OCI-LY3 (cell line): ENCODE results near the gene CHCHD1.

ENCODE experiments used
- H2AFZ ChIP-seq: fragments of 200-600, 300-600 bp; shearing (Covaris generic); 2 replicates; pipeline ENCODE4 v1.6.0; 2014; ENCODE audit warnings: antibody characterized with exemption, low read depth, low read length
- H3K27ac ChIP-seq: fragments of 200-600, 300-600 bp; sonication (generic); 2 replicates; pipeline ENCODE4 v1.5.1; 2014; ENCODE audit warnings: mild to moderate bottlenecking, low read length, moderate library complexity, mixed read lengths
- H3K27me3 ChIP-seq: fragments of 200-600, 300-600 bp; sonication (generic); 2 replicates; pipeline ENCODE4 v1.6.1; 2014; ENCODE audit warnings: low read depth, low read length, mixed read lengths
- H3K36me3 ChIP-seq: fragments of 200-600, 300-600 bp; sonication (generic); replicated peaks from 2 replicates; pipeline ENCODE3; 2014; ENCODE audit warnings: low read depth, low read length, mixed read lengths
- H3K4me1 ChIP-seq: fragments of 300-600, 200-600 bp; sonication (generic); 2 replicates; pipeline ENCODE4 v1.6.1; 2014; ENCODE audit warnings: low read length, mixed read lengths
- H3K4me2 ChIP-seq: fragments of 200-600, 300-600 bp; sonication (generic); 2 replicates; pipeline ENCODE4 v1.6.1; 2014; ENCODE audit warnings: low read length, mixed read lengths
- H3K4me3 ChIP-seq: fragments of 300-600, 200-600 bp; sonication (generic); 2 replicates; pipeline ENCODE4 v1.5.1; 2014; ENCODE audit warnings: antibody characterized with exemption, mild to moderate bottlenecking, low read length, moderate library complexity
- H3K79me2 ChIP-seq: fragments of 300-600, 200-600 bp; shearing (Covaris generic); 2 replicates; pipeline ENCODE4 v1.6.1; 2014; ENCODE audit warnings: mild to moderate bottlenecking, low read length, mixed read lengths
- H3K9ac ChIP-seq: fragments of 300-600, 200-600 bp; shearing (Covaris generic); 2 replicates; pipeline ENCODE4 v1.6.0; 2014; ENCODE audit warnings: mild to moderate bottlenecking, low read length, moderate library complexity
- H3K9me3 ChIP-seq: fragments of 200-600, 300-600 bp; shearing (Covaris generic); 2 replicates; pipeline ENCODE4 v1.6.1; 2014; ENCODE audit warnings: low read length, mixed read lengths; ENCODE audit not compliant: insufficient read depth
- H4K20me1 ChIP-seq: fragments of 200-600, 300-600 bp; sonication (generic); 2 replicates; pipeline ENCODE4 v1.6.1; 2016; ENCODE audit warnings: low read length, mixed read lengths; ENCODE audit not compliant: insufficient read depth
- EZH2phosphoT487 ChIP-seq: fragments of 200-600 bp; shearing (Covaris generic); IDR thresholded peaks from 2 replicates; pipeline ENCODE4 v1.6.1; 2018; ENCODE audit warnings: antibody characterized with exemption, mixed run types, low read depth
- TF ChIP-seq, protein P1 (sequence below): fragments of 200-600, 300-600 bp; sonication (generic); IDR thresholded peaks from 2 replicates; pipeline ENCODE4 v1.5.1; 2014; ENCODE audit warnings: antibody characterized with exemption, low read length, low read depth

CHCHD1 gene

DNA sequence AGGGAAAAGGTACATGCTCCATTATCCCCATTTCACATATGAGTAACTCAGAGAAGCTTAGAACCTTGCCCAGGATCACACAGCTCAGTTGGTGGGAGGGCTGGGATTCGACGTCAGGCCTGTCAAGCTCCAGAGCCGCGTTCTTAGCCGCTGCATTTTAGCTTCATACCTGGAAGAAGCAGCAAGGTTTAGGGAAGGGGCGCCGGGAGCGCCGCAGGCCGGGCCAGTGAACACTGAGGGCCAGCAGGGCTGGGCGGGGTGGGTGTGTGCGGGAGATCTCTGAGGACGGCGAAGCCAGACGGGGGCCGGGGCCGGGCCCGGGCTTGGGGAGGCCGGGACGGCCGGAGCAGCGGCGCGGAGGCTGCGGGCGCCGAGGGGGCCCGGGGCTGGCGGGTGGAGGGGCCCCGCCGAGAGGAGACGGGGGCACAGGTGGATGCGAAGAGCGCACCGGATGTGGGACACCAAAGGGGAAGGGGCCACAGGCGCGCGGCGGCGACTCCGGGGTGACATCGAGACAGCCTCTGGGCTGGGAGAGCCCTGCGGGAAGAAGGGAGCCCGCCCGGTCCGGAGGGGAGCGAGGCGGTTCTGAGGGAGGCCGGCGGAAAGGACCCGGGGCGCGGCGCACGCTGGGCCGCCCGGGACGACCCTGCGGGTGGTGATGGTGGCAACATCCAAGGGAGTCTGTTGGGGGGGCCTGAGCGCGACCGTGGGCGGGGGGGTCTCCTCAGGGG lies 29.1 kb downstream of the CHCHD1 start:
- peak overlapping the region; percentile 42 for H3K27ac ChIP-seq
- H3K36me3 ChIP-seq: peaks cover 20% of the 10 kb centered on the region
- H3K9me3 ChIP-seq: no peaks in the 10 kb centered on the region
- TF ChIP-seq EZH2phosphoT487: no peak
- TF ChIP-seq, protein P1, sequence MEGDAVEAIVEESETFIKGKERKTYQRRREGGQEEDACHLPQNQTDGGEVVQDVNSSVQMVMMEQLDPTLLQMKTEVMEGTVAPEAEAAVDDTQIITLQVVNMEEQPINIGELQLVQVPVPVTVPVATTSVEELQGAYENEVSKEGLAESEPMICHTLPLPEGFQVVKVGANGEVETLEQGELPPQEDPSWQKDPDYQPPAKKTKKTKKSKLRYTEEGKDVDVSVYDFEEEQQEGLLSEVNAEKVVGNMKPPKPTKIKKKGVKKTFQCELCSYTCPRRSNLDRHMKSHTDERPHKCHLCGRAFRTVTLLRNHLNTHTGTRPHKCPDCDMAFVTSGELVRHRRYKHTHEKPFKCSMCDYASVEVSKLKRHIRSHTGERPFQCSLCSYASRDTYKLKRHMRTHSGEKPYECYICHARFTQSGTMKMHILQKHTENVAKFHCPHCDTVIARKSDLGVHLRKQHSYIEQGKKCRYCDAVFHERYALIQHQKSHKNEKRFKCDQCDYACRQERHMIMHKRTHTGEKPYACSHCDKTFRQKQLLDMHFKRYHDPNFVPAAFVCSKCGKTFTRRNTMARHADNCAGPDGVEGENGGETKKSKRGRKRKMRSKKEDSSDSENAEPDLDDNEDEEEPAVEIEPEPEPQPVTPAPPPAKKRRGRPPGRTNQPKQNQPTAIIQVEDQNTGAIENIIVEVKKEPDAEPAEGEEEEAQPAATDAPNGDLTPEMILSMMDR: no peak
- 0 out of 2 replicates have a peak overlapping the region, but pooled peaks have one; percentile 4 for H2AFZ ChIP-seq
- peaks cover 8% of the 10 kb centered on the region for H3K79me2 ChIP-seq
- peak overlapping the region; percentile 77 for H3K9ac ChIP-seq
- no peaks in the 10 kb centered on the region for H4K20me1 ChIP-seq
- peak overlapping the region; percentile 96 for H3K4me3 ChIP-seq
- H3K4me2 ChIP-seq: peak overlapping the region; percentile 74
- no peaks in the 10 kb centered on the region for H3K27me3 ChIP-seq
- H3K4me1 ChIP-seq: peaks cover 6% of the 10 kb centered on the region; the same call in 1 of the 2 replicates

- Histone ChIP-seq H3K9ac (no peak overlapping the region), H4K20me1 (no peaks in the 10 kb centered on the region), H3K36me3 (peaks cover 8% of the 10 kb centered on the region), H3K27ac (no peak overlapping the region), H3K4me2 (no peak overlapping the region; the same call in 1 of the 2 replicates), H3K79me2 (peaks cover 8% of the 10 kb centered on the region), H3K27me3 (no peaks in the 10 kb centered on the region), H3K9me3 (no peaks in the 10 kb centered on the region), H3K4me3 (no peak overlapping the region), H2AFZ (no peak overlapping the region), H3K4me1 (peaks cover 6% of the 10 kb centered on the region; the same call in 1 of the 2 replicates)
- TF ChIP-seq, protein P1: no peak
- TF ChIP-seq EZH2phosphoT487: no peak
Measured at GRCh38 chr10:73812657-73813056, 30.8 kb downstream of the CHCHD1 start.

DNA sequence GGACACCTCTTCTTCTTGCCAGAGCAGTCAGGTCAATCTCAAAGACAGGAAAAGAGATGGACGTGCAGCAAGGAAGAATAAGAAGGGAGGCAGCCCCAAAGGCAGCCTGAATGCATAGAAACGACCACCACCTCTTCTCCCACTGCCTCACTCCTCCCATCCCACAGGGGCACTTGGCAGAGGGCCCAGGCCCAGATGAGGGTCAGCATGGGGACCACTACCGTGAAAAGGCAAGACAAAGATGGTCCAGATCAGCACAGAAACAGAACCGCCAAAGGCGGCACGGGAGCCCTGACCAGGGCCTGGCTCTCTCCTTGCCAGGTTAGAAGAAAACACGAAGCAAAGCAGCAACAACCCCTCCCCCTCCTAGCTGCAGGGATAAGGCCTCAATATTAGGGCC lies 31.5 kb downstream of the CHCHD1 start:
- Histone ChIP-seq H3K27me3 (no peaks in the 10 kb centered on the region), H3K4me1 (peaks cover 6% of the 10 kb centered on the region; the same call in 1 of the 2 replicates), H4K20me1 (no peaks in the 10 kb centered on the region), H3K9ac (no peak overlapping the region), H3K36me3 (peaks cover 3% of the 10 kb centered on the region), H3K79me2 (peaks cover 8% of the 10 kb centered on the region), H2AFZ (no peak overlapping the region), H3K4me3 (no peak overlapping the region), H3K4me2 (no peak overlapping the region), H3K27ac (no peak overlapping the region), H3K9me3 (no peaks in the 10 kb centered on the region)
- TF ChIP-seq, protein P1: no peak
- TF ChIP-seq EZH2phosphoT487: no peak

- no peak overlapping the region for H3K9ac ChIP-seq
- H3K4me2 ChIP-seq: no peak overlapping the region
- H3K27me3 ChIP-seq: no peaks in the 10 kb centered on the region
- no peak for TF ChIP-seq EZH2phosphoT487
- TF ChIP-seq, protein P1: no peak
- H3K4me3 ChIP-seq: no peak overlapping the region
- H3K36me3 ChIP-seq: peaks cover 1% of the 10 kb centered on the region
- H2AFZ ChIP-seq: no peak overlapping the region
- peaks cover 6% of the 10 kb centered on the region; the same call in 1 of the 2 replicates for H3K4me1 ChIP-seq
- H3K79me2 ChIP-seq: peaks cover 8% of the 10 kb centered on the region
- no peaks in the 10 kb centered on the region for H4K20me1 ChIP-seq
- H3K27ac ChIP-seq: no peak overlapping the region
- no peaks in the 10 kb centered on the region for H3K9me3 ChIP-seq
Measured at GRCh38 chr10:73814276-73814895, 32.5 kb downstream of the CHCHD1 start.
